GM19468 (cell line): ENCODE data around the gene TMEM11.
A peak's percentile ranks its signal among the peaks of the same experiment; 100 is the strongest.

ENCODE experiments used
- ATAC-seq: cut with Tn5 transposase; IDR thresholded peaks from one replicate; pipeline ENCODE4 v1.9.1; 2021; ENCODE audit warnings: mild to moderate bottlenecking, moderate library complexity, moderate number of reproducible peaks; ENCODE audit not compliant: unreplicated experiment; ENCODE audit errors: extremely low read depth

The TMEM11 gene

GRCh38 chr17:21190078-21190477 lies 23.9 kb downstream of the TMEM11 start:
- no peak for ATAC-seq

GRCh38 chr17:21189361-21189760 lies 24.6 kb downstream of the TMEM11 start:
- ATAC-seq: no peak

DNA sequence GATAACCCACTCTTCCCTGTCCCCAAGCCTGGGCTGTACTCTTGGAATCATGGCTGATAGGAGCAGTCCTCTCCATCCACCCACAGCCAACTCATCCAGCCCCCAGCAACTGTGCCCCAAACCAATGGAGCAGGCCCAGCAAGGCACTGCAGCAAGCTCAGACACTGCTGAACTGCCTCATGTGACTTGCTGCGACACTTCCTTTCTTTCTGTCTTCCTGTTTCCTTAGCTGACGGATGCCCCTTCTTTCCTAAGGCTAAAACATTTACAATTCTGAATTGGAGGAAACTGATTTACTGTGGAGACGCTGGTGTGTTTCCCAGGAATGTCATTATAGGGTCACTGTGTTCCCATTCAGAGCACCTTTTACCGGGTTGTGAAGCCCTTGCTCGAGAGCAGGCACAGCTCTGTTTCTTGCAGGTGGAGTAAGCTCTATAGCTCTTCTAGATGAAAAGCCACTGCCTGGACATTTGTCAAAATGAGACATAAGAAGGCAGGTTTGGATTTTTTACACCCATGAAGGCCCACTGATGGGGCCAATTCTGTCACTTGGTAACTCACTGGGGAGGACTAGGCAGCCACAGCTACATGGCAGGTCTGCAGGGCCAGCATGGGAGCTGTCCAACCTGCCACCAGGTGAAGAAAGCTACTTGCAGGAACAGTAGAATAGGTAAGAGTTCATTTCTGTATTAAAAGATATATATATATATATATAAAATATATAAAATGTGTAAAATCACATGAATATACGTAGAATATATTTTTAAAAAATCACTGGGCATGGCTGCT lies 27.4 kb downstream of the TMEM11 start:
- ATAC-seq: no peak

- no peak for ATAC-seq
Measured at GRCh38 chr17:21185061-21185460, 28.9 kb downstream of the TMEM11 start.

DNA sequence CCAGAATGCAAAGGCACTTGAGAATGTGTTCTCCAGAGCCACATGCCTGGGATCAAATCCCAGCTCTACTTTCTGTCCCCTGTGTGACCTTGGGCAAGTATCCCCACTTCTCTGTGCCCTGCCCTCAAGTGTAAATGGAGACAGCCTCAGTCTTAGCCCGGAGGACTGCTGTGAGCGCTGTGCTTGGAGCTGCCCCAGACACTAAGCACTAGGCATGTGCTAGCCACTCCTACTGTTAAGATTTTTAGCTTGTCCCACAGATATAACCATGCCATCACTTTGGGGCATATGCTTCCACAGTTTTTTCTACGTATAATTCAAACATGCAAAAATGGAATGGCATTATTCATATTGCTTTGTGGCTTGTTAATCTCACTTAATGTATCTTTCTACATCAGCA lies 29.4 kb downstream of the TMEM11 start:
- no peak for ATAC-seq

DNA sequence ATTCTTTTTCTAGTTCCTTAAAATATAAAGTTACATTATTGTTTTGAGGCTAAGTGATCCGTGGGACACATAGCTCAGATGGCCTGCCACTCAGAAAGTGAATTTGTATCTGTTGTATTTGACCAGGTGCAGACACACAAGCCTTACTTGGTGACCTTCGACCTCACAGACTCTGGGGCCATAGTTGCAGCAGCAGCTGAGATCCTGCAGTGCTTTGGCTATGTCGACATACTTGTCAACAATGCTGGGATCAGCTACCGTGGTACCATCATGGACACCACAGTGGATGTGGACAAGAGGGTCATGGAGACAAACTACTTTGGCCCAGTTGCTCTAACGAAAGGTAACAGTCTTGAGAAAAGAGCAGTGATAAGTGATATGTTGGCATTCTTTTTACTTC lies 30.5 kb downstream of the TMEM11 start:
- no peak for ATAC-seq

DNA sequence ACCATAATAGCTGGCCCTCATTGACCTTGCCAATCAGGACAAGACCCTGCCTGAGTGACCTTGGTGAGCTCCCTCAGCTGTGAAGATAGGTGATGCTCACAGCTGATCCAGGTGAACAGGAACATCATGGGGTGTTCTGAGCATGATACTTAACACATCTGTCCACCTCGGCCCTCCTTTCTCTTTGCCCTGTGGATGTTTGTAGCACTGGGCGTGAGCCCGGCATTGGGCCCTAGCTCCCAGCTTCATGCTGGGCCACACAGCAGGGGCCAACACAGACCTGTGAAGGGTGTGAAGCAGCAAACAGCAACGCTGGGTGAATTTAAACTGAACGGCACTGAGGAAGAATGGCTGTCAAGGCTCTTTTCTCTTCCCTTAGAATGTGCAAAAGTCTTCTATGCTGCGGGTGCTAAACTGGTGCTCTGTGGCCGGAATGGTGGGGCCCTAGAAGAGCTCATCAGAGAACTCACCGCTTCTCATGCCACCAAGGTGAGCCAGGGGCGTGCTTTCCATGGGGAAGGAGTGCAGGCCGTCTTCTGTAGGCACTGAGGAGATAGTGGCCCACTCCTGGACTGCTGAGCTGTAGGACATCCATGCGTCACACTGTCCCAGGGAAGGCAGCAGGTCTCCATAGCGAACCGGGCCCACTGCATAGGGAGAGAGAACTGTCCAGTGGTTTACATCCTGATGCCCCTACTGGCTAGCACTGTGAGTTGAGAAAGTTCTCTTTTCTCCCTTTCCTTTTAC lies 35.9 kb downstream of the TMEM11 start:
- ATAC-seq: no peak

DNA sequence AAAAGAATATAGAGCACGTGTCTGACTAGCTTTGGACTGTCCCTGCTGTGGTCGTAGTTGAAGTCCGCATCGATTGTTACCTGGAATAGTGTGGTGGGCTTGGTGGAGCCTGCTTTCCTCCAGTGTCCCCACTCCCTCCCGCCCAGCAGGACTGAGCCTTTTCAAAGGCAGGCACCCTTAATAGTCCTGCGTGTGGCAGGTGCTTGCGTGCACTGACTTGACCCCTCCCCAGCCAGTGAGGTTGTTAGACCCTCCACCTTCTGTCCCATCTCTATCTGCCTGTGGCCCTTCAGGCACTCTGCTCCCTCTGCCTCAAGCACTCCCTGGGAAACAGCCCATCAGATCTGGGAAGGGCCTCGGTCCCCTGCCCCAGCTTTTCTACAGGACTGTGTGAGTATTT lies 36.6 kb downstream of the TMEM11 start:
- ATAC-seq: no peak

DNA sequence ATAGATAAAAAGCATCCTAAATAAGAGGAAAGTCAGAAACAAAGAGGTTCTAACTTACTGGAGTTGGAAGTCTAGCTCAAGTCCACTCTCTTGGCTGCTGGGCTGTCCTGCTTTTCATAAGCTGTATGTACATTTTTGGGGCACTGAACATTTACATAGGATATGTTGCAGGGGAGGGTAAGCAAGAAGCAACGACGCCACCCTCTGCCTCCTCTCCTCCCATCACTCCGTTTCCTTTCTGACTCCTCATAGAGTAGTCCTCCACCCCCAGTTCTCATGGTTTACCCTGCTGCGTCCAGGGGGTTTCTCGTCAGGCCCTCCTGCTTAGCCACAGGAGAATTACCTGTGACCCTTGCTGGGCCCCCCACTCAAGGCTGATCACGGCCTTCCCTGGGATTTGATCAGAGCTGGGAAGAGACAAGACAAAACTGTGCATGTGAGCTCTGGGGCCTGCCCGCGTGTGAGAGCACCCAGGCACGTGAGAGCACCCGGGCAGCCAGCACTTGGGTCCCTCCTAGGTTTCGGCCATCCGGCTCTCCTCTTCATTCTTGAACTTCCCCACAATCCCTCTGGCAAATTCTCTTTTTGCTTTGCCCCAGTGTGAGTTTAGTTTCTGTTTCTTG lies 37.1 kb downstream of the TMEM11 start:
- ATAC-seq: no peak

- no peak for ATAC-seq
Measured at GRCh38 chr17:21174713-21175112, 39.2 kb downstream of the TMEM11 start.

DNA sequence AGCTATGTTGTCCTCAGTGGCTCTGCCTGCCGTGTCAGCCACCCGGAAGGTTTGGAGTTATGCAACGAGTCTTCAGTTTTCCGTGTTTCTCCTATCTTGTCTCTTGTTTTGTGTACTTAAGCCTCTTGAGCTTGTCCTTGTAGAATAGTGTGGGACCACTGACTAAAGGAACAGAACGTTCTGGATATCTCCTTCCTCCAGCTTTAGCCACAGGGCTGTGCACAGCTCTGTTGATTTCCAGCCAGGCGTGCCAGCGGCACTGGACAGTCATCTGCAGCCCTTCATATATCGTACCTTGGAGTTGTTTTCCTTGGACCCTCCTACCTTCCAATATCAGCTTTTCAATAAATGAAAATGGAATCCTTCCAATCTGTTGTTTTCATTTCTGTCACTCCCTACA lies 39.8 kb downstream of the TMEM11 start:
- ATAC-seq: no peak

GRCh38 chr17:21173543-21173942 lies 40.4 kb downstream of the TMEM11 start:
- no peak for ATAC-seq

DNA sequence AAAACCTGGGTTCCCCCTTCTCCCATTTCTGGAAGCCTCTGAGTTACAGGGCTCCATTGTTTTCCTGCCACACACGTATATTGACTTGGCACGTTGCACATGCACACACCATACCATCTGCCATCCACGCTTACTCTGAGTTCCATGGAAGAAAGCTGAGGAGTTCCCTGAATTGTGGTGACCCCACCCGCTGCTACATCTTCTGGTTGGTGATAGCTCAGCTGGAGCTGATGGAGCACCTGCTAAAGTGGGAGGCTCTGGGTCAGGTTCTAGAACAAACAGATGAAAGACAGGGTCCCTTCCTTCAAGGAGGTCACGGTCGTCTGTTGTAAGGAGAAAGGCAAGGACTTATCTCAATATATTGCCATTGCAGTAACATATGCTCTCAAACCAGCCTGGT lies 41.1 kb downstream of the TMEM11 start:
- ATAC-seq: no peak

GRCh38 chr17:21171970-21172510 lies 41.9 kb downstream of the TMEM11 start:
- ATAC-seq: no peak

DNA sequence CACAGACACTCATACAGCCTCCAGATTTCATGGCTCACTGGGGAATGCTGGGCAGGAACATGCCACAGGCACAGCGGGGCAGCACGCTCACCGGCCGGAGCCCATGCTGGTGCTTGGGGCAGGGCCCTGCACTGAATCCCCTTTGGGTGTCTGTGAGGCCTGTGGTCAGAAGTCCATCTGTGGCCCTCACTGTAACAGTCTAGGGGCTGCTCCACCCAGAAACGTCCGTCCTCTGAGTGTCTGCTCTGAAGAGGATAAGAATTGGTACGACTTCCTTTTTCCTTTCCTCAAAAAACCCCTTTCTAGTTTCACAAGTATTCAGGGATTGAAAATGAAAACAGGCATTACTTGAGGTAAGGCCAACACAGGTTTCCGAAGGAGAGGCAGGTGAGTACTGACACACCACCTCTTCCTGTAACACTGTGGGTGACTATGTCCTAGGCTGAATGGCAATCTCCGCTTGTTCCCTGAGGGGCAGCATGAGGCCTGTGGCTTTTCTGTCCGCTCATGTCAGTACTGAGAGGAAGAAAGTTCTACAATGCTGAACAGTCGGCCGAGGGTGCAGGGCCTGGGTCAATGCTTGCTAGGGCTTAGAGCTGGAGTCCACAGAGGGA lies 42.5 kb downstream of the TMEM11 start:
- ATAC-seq: peak; percentile 49

DNA sequence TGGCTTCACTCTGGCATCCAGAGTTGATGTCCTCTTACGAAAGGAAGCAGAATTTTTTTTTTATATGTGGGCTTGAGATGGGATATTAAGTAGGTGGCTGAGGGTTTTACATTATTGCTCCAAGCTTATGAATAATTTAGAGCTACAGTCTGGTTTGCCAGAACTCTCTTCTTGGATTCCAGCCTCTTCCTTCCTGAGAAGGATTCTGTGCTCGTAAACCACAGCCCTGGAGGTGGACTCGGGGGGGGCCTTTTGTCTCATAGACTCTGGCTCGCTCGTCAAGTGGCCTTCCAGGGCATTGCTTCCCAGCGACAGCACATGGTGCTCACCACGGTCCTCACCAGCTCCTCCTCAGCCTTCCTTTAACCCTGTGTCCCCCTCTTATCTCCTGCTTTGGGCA lies 43.2 kb downstream of the TMEM11 start:
- ATAC-seq: no peak

GRCh38 chr17:21169496-21169895 lies 44.5 kb downstream of the TMEM11 start:
- ATAC-seq: no peak

GRCh38 chr17:21168555-21168865 lies 45.5 kb downstream of the TMEM11 start:
- no peak for ATAC-seq

- ATAC-seq: no peak
Measured at GRCh38 chr17:21167303-21167702, 46.7 kb downstream of the TMEM11 start.

DNA sequence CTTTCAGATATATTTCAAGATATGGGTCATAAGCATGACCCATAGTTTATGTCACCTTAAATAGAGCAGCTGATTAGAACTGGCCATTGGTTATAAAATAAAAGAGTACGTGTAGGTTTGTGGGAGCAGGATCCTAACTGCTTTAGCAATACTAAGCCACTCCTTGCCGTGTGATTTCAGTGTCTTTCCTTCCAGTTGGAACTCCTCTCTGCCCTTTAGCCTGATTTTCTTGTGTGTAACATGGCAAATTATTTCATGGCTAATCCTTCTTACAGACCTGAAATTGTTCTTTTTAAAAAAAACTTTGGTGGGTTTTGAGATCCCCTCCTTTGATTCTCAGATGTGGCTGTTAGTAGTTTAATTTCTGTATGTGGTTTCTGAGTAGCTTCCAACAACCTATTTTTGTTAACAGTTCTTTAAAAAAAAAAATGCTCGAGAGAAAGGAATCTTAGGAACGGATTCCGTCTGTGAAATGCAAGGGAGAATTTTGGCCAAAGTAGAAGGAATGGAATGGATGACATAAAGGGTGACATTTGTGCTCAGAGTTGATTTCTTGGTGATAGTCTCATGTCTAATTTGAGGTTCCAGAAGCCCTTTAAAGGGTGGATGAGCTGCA lies 47.3 kb downstream of the TMEM11 start:
- ATAC-seq: no peak
